ENCODE data around the gene DUT. TPM values are rescaled to one million over a fixed set of nuclear protein-coding genes. Genes with fewer than 3 reads are reported as not detected.

Gene DUT
- total RNA-seq, 2 experiments from 2014 or later = 60.7 to 65.3 TPM

DNA sequence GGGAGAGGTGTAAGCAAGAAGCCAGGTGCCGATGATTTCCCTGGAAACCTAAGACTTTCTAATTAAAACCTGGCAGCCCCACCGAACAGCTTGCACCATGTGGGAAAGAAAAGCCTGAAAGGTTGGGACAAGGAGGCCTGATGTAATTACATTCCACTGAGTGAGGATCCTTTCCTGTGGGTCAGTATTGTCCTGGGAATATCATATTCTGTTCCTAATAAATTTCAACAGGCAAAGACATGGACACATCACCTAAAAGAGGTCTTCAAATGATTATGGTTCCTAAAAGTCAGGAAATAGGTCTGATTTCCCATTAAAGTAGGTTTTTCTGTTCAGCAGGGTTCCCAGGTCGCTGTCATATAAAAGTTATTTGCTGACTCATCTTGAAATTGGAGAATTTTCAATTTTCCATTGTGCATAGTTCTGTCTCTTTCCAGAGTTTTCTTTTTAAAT is 58.5 kb downstream of the DUT start:
- H3K4me1 ChIP-seq (ENCODE audit: insufficient read depth, low read length) = no peaks in the 10 kb centered on the region
- H3K27ac Mint-ChIP-seq = no peak overlapping the region
- no peak overlapping the region for H3K4me3 ChIP-seq (ENCODE audit: low read length)
- ChIA-PET CTCF (no interaction called here), POLR2A (no interaction called here)
- no peaks in the 10 kb centered on the region for H3K9me3 ChIP-seq (ENCODE audit: control insufficient read depth in 1 of 2, insufficient read depth in 1 of 2, low read length in 2 of 2)
- no peaks in the 10 kb centered on the region for H3K27me3 ChIP-seq (ENCODE audit: control insufficient read depth in 1 of 2, insufficient read depth in 2 of 2, low read length in 2 of 2)
- intact Hi-C loops (cut with DNase I, micrococcal nuclease) = no loop called here
- no peaks in the 10 kb centered on the region for H3K4me1 Mint-ChIP-seq (ENCODE audit: low read depth)
- ATAC-seq (ENCODE audit: poor library complexity) (no peak), DNase-seq (no peak)
- H3K36me3 ChIP-seq (ENCODE audit: insufficient read depth, low read length) = no peaks in the 10 kb centered on the region
- TF ChIP-seq, protein P1, sequence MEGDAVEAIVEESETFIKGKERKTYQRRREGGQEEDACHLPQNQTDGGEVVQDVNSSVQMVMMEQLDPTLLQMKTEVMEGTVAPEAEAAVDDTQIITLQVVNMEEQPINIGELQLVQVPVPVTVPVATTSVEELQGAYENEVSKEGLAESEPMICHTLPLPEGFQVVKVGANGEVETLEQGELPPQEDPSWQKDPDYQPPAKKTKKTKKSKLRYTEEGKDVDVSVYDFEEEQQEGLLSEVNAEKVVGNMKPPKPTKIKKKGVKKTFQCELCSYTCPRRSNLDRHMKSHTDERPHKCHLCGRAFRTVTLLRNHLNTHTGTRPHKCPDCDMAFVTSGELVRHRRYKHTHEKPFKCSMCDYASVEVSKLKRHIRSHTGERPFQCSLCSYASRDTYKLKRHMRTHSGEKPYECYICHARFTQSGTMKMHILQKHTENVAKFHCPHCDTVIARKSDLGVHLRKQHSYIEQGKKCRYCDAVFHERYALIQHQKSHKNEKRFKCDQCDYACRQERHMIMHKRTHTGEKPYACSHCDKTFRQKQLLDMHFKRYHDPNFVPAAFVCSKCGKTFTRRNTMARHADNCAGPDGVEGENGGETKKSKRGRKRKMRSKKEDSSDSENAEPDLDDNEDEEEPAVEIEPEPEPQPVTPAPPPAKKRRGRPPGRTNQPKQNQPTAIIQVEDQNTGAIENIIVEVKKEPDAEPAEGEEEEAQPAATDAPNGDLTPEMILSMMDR (IDR thresholded peaks at IDR 0.05) = no peak
- no peak overlapping the region for H3K4me3 Mint-ChIP-seq
- no peak overlapping the region for H3K27ac ChIP-seq (ENCODE audit: low read depth in 1 of 2, low read length in 2 of 2)
- no peaks in the 10 kb centered on the region for H3K36me3 Mint-ChIP-seq (ENCODE audit: low read depth)
- no peaks in the 10 kb centered on the region for H3K9me3 Mint-ChIP-seq
- H3K27me3 Mint-ChIP-seq = peaks cover 9% of the 10 kb centered on the region

DNA sequence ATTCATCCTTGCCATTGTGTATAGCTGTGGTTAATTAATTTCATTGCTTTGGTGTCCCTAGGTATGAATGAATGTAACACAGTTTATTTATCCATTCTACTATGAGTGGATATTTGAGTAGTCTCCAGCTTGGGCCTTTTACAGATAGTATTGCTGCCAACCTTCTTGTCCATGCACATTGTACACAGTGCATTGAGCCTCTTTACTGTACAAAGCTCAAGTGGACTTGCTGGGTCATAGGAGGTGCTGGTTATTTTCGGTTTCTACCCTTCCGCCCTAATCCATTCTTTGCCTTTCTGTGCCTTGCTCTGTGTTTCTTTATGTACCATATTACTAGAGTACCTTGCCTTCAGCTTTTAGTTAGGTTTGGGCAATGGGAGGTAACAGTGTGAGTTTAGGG is 60.7 kb downstream of the DUT start:
- H3K27me3 ChIP-seq (ENCODE audit: control insufficient read depth in 1 of 2, insufficient read depth in 2 of 2, low read length in 2 of 2) = no peaks in the 10 kb centered on the region
- no peaks in the 10 kb centered on the region for H3K9me3 ChIP-seq (ENCODE audit: control insufficient read depth in 1 of 2, insufficient read depth in 1 of 2, low read length in 2 of 2)
- no peak overlapping the region for H3K27ac ChIP-seq (ENCODE audit: low read depth in 1 of 2, low read length in 2 of 2)
- H3K4me3 ChIP-seq (ENCODE audit: low read length) = no peak overlapping the region
- TF ChIP-seq, protein P1 (IDR thresholded peaks at IDR 0.05) = no peak
- no peaks in the 10 kb centered on the region for H3K36me3 ChIP-seq (ENCODE audit: insufficient read depth, low read length)
- DNase-seq (no peak), ATAC-seq (ENCODE audit: poor library complexity) (no peak)
- H3K36me3 Mint-ChIP-seq (ENCODE audit: low read depth) = no peaks in the 10 kb centered on the region
- no peaks in the 10 kb centered on the region for H3K4me1 ChIP-seq (ENCODE audit: insufficient read depth, low read length)
- H3K9me3 Mint-ChIP-seq = no peaks in the 10 kb centered on the region
- ChIA-PET CTCF (no interaction called here), POLR2A (no interaction called here)
- peaks cover 5% of the 10 kb centered on the region for H3K27me3 Mint-ChIP-seq
- H3K4me3 Mint-ChIP-seq = no peak overlapping the region
- H3K4me1 Mint-ChIP-seq (ENCODE audit: low read depth) = no peaks in the 10 kb centered on the region
- intact Hi-C loops (cut with DNase I, micrococcal nuclease) = no loop called here
- no peak overlapping the region for H3K27ac Mint-ChIP-seq

DNA sequence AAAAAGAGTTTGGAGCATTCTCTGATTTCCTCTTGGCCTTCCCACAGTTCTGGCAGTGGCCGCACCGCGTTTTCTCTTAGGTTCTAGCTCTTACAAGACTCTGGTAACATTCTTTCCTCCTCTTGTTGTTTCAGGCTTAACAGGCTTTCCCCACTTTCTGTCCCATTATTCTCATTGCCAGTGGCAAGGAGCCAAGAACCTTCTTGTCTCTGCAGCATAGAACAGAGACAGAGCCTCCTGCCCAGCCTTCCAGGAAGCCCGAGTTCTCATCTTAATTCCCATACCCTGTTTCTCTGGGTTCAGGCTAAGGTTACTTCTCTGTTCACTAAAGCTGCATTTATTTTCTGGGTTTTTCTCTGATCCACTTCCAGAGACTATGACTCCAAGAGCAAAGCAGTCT is 61.1 kb downstream of the DUT start:
- H3K4me1 Mint-ChIP-seq (ENCODE audit: low read depth) = no peaks in the 10 kb centered on the region

More for the DNA sequence above, 61.1 kb downstream of the DUT start:
- H3K4me1 ChIP-seq (ENCODE audit: insufficient read depth, low read length) = no peaks in the 10 kb centered on the region
- ATAC-seq (ENCODE audit: poor library complexity) (no peak), DNase-seq (no peak)
- CTCF ChIA-PET = no interaction called here
- intact Hi-C loops (cut with DNase I, micrococcal nuclease) = no loop called here
- H3K4me3 Mint-ChIP-seq = no peak overlapping the region
- H3K27me3 Mint-ChIP-seq = peaks cover 5% of the 10 kb centered on the region
- no peak overlapping the region for H3K4me3 ChIP-seq (ENCODE audit: low read length)
- no peak overlapping the region for H3K27ac ChIP-seq (ENCODE audit: low read depth in 1 of 2, low read length in 2 of 2)
- H3K9me3 Mint-ChIP-seq = no peaks in the 10 kb centered on the region
- H3K9me3 ChIP-seq (ENCODE audit: control insufficient read depth in 1 of 2, insufficient read depth in 1 of 2, low read length in 2 of 2) = no peaks in the 10 kb centered on the region
- H3K36me3 Mint-ChIP-seq (ENCODE audit: low read depth) = no peaks in the 10 kb centered on the region
- H3K27ac Mint-ChIP-seq = no peak overlapping the region
- TF ChIP-seq, protein P1 (IDR thresholded peaks at IDR 0.05) = no peak
- POLR2A ChIA-PET = no interaction called here
- H3K36me3 ChIP-seq (ENCODE audit: insufficient read depth, low read length) = no peaks in the 10 kb centered on the region
- no peaks in the 10 kb centered on the region for H3K27me3 ChIP-seq (ENCODE audit: control insufficient read depth in 1 of 2, insufficient read depth in 2 of 2, low read length in 2 of 2)

Other genes starting within 250 kb of the DUT start
- gene SLC24A5, start 210.4 kb upstream of the DUT start, total RNA-seq = not detected
- gene MYEF2, start 153.1 kb upstream of the DUT start, total RNA-seq = 10 to 100 TPM; 19.3 to 24.7 TPM
- not detected for gene CTXN2, start 139.8 kb upstream of the DUT start, total RNA-seq
- gene SLC12A1, start 125.1 kb upstream of the DUT start, total RNA-seq = not detected